HG03060 (cell line): ENCODE results near the gene DHX36.
A peak's percentile ranks its signal among the peaks of the same experiment; 100 is the strongest.

Experiments used
- ATAC-seq: cut with Tn5 transposase; IDR thresholded peaks from one replicate; pipeline ENCODE4 v1.9.1; 2021; ENCODE audit warnings: low read depth, moderate number of reproducible peaks; ENCODE audit not compliant: unreplicated experiment

DHX36 gene

GRCh38 chr3:154301561-154301960, 22.7 kb downstream of the DHX36 start:
- no peak for ATAC-seq

DNA sequence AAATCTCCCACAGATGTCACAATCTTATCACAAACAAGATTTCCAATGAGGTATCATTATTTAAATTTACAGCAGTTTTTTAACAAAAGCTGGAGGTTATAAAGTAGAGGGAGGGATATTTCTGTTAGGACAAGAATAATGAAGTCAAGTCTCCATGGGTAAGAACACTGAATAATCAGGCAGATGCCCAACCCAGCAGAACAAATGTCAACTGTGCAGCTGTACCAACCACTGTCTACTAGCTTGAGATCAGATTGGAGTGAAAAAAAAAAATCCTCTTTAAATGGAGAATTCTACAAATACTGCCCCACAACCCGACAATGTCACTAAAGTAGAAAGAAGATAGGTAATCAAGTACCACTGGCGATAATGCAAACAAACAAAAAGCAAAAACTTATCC, 30.3 kb downstream of the DHX36 start:
- ATAC-seq = no peak

GRCh38 chr3:154290187-154290586, 34.1 kb downstream of the DHX36 start:
- ATAC-seq = no peak

DNA sequence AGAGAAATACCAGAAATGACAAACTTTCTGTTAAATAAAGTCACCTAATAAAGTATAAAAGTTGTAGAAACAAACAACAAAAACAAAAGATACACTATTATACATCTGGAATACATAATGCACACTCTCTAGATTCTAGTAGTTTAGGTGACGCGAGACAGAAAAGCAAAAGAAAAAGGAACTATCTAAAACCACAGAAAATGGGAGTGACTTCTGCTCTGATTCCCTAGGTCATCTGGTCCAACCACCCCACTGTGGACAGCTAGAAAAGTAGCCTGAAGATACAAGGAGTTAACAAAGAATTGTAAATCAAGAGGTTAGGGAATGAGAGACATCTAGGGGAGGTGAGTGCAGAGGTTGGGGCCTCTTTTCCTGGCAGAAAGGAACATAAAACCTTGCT, 39.1 kb downstream of the DHX36 start:
- ATAC-seq = peak; percentile 75

- no peak for ATAC-seq
Measured at GRCh38 chr3:154280161-154280560, 44.1 kb downstream of the DHX36 start.

DNA sequence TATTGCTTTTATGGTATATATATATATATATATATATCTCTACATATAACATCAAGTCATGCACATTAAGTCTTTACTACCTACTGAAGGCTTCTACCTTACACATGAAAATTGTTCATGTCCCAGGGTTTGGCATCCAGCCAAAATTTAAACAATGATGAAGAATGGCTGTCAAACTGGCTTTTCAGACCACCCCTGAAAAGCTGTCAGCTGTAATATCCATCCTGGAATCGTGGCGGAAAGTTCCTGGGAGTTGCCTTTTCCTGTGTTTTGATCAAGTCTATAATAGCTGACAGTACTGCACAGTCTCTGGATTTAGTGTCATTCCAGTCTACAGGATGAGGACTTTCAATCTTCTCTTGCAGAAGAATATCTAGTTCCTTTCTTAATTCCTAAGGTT, 48.3 kb downstream of the DHX36 start:
- no peak for ATAC-seq

GRCh38 chr3:154275292-154275691, 49.0 kb downstream of the DHX36 start:
- ATAC-seq = no peak

DNA sequence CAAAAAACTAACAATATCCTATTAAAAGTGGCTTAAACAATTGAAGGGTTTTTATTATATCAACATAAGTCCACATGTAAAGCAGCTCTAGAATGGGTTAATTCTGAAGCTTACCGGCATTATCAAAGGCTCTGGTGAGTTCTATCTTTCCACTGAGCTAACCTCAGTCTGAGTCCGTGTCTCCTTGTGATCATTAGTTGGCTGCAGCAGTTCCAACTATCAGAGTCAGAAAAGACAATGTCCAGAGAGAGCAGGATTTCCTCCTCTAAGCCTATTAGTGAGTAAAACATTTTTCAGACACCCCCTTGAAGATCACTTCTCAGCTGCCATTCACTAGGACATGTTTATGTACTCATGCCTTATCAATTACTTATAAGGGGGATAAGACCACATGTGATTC, 49.9 kb downstream of the DHX36 start:
- ATAC-seq = no peak

GRCh38 chr3:154273381-154273780, 50.9 kb downstream of the DHX36 start:
- ATAC-seq = no peak

- no peak for ATAC-seq
Measured at GRCh38 chr3:154254527-154254926, 69.8 kb downstream of the DHX36 start.

DNA sequence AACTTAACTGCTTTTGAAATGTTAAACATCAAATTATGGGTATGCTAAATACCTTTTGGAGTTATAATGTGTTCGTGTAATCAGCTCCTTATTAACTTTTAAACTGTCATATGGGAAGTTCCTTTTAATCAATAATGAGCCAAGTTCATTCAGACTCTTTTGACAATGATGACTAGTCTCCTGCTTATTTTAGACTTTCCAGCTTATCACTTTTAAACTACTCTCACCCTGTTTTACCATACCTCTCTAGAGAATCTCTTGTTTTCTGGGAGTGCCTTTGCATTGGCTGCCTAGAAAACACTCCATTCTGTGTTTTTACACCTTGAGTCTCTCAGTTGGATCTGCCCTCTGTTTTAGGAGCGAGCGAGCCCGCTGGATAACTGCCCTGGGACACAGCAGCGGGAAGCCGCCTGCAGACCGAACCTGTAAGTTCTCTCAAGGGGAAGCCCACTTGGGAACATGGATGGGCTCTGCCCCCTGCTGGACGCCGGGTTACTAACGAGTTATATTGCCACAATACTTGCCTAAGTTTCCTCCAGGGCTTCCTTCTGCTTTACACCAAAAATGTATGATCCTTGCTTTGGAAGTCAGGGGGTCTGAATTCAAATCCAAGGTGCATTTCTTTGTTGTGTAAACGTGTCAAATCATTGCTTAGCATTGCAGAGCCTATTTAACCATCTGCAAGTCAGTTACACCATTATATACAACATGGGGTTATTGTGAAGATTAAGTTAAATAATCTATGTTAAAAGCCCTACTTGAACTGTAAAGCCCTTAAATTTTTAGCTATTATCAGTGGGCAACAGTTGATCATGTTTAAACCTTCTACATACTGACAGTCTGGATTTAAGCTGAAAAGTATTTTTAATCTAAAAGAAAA, 71.3 kb downstream of the DHX36 start:
- ATAC-seq = peak; percentile 89

GRCh38 chr3:154251610-154252009, 72.7 kb downstream of the DHX36 start:
- ATAC-seq = no peak

DNA sequence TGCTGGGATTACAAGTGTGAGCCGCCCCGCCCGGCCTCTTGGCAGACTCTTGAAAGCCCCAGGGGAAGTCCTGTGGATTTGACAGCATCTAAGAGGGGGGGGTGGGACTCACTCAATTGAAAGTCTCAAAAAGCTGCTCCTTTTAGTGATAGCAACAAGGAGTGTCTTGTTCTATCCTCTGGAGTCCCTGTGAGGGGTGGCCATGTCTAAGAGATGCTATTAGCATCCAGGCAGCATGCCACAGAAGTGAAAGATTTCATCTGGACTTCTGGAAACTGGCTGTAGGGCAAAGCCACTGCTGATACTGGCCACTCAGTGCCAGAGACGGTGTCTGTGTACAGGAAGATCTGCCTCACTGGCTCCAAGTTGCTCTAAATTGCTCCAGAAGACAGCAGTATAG, 74.0 kb downstream of the DHX36 start:
- ATAC-seq = no peak

DNA sequence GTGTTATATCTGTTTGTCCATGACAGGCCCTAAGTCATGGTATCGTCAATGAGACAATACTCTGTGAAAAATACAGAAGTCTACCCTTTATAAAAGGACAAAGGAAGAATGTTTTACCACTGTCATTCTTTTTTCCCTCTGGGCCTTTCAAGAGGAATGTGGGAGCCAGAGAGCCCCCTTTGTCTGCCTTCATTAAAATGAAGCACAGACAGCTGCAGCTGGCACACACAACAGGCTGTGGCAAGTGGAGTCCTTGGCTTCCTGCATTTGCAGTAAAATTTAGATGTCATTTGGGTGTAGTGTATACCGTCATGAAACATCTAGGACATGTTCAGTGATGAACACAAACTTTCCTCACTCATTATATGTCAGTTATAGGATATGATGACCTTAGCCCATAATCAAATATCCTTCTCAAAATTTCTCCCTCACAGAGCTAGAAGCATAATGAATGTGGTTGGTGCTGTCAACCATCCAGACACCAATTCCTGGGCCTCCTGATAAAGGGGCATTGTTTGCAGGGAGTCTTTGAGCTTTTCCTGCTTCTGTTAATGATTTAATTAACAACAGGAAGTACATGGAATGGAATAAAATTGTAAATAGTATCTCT, 76.4 kb downstream of the DHX36 start:
- no peak for ATAC-seq

DNA sequence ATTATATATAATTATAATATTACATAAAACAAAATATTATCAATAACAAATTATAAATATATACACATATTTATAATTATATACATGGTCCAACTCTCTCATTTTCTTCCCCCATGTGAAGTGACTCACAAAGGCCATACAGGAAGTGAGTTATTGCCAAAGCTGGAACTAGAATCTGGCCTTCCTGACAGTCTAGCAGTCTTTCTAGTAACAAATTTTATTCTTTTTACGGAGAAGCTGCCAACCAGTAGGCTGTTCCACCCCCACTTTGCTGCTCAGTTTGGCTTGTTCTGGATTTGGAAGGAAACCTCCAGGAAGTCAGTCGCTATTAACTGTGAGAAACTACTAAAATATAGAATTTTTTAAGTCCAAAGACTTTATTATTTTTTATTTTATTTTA, 79.6 kb downstream of the DHX36 start:
- ATAC-seq = no peak

DNA sequence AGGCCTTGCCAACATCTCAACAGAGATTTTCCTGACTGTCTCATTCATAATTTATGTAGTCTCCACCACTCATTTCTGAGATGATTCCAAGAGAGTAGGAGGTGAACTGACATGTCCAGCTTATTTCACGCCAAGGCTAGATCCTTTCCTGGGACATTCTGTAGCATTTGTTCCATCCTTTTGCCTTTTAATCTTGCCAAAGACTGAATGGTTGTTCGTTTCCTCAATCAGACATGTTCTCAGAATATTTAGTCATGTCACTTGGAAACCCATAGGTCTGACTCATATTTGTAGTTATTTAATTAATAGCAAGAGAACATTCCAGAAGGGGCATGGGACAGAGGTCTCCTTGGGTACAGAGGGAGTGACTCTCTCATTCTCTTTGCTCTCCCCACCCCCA, 80.9 kb downstream of the DHX36 start:
- no peak for ATAC-seq

GRCh38 chr3:154242766-154243165, 81.5 kb downstream of the DHX36 start:
- no peak for ATAC-seq

- no peak for ATAC-seq
Measured at GRCh38 chr3:154241496-154241895, 82.8 kb downstream of the DHX36 start.

GRCh38 chr3:154240235-154240634, 84.1 kb downstream of the DHX36 start:
- no peak for ATAC-seq

- ATAC-seq = no peak
Measured at GRCh38 chr3:154236331-154236730, 88.0 kb downstream of the DHX36 start.

DNA sequence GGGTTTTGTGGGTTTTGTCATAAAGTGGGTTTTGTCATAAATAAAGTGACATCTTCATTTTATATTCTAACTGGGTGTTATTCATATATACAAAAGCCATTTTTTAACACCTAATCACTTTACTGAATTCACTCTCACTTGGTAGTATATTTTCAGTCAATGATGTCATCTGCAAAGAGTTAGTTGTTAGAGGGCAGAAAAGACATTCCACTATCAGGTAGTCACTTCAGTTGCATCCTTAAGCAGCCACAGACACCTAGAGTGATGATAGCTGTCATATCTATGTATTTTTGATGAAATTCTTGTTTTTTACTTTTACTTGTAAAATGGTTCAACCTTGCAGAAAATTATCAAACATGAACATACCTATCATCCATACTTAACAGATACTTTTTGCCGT, 89.0 kb downstream of the DHX36 start:
- no peak for ATAC-seq

DNA sequence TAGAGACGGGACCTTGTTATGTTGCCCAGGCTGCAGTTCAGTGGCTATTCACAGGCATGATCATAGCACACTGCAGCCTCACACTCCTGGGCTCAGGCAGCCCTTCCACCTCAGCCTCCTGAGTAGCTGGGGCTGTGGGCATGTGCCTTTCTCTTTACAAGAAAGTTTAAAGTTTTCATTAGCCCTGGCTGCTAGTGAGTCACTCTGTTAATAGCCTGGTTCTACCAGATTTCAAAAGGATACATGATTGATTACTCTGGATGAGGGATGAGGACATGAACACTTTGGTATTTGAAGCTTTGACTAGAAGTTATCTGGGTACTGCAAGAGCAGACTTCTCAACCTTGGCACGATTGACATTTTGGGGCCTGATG, 95.1 kb downstream of the DHX36 start:
- ATAC-seq = no peak
